Calu3 (cell line): Measurements from ENCODE around the gene NTNG2. TPM values are rescaled to one million over a fixed set of nuclear protein-coding genes. Genes with fewer than 3 reads are reported as not detected.

Experiments
- BruUV-seq: library from RNA; stranded (reverse); fragments of 400-500 nt; replicated peaks from 2 replicates; lab custom pipeline; 2021; lab: Mats Ljungman, UMichigan
- CTCF ChIA-PET: fragments of 300-600 bp; sonication (Branson Sonifier 250); formaldehyde crosslinking; loops from one replicate; lab custom pipeline; 2022; ENCODE audit warnings: antibody characterized with exemption; lab: Charles Lee
- DNase-seq: peaks from one replicate; pipeline ENCODE4 v3.0.0; 2022
- H3K27ac Mint-ChIP-seq: one replicate; pipeline ENCODE4 v1.8.0; 2022; ENCODE audit warnings: mixed read lengths; ENCODE audit not compliant: unreplicated experiment
- H3K27me3 Mint-ChIP-seq: one replicate; pipeline ENCODE4 v1.8.0; 2022; ENCODE audit warnings: mixed read lengths; ENCODE audit not compliant: unreplicated experiment
- H3K36me3 Mint-ChIP-seq: one replicate; pipeline ENCODE4 v1.8.0; 2022; ENCODE audit warnings: mild to moderate bottlenecking, moderate library complexity, mixed read lengths; ENCODE audit not compliant: insufficient read depth, unreplicated experiment
- H3K4me1 Mint-ChIP-seq: one replicate; pipeline ENCODE4 v1.8.0; 2022; ENCODE audit warnings: mild to moderate bottlenecking, low read depth, mixed read lengths; ENCODE audit not compliant: unreplicated experiment
- H3K4me3 Mint-ChIP-seq: one replicate; pipeline ENCODE4 v1.8.0; 2022; ENCODE audit warnings: mild to moderate bottlenecking, low read depth, moderate library complexity, mixed read lengths; ENCODE audit not compliant: unreplicated experiment
- H3K9me3 Mint-ChIP-seq: one replicate; pipeline ENCODE4 v1.8.0; 2022; ENCODE audit warnings: low read depth, mixed read lengths; ENCODE audit not compliant: unreplicated experiment
- intact Hi-C: fragments of 100-400 bp; cut with micrococcal nuclease; formaldehyde crosslinking; loops from one replicate; pipeline ENCODE4 v1.10.0; 2022; ENCODE audit not compliant: unreplicated experiment
- total RNA-seq: library from RNA; stranded (reverse); gene quantifications from 2 replicates; pipeline ENCODE4 v1.2.3, GENCODE V29; 2022
- TF ChIP-seq, protein P1 (sequence below): fragments of 200-600 bp; IDR thresholded peaks from one replicate; pipeline ENCODE4 v1.8.0; 2022; ENCODE audit warnings: antibody characterized with exemption; ENCODE audit not compliant: unreplicated experiment

The NTNG2 gene
- total RNA-seq, 1 experiment from 2014 or later, result not detected

- Mint-ChIP-seq H3K9me3 (no peaks in the 10 kb centered on the region), H3K36me3 (peaks cover 4% of the 10 kb centered on the region), H3K27me3 (peaks cover 89% of the 10 kb centered on the region), H3K4me1 (no peaks in the 10 kb centered on the region), H3K4me3 (no peak overlapping the region), H3K27ac (no peak overlapping the region)
- TF ChIP-seq, protein P1, sequence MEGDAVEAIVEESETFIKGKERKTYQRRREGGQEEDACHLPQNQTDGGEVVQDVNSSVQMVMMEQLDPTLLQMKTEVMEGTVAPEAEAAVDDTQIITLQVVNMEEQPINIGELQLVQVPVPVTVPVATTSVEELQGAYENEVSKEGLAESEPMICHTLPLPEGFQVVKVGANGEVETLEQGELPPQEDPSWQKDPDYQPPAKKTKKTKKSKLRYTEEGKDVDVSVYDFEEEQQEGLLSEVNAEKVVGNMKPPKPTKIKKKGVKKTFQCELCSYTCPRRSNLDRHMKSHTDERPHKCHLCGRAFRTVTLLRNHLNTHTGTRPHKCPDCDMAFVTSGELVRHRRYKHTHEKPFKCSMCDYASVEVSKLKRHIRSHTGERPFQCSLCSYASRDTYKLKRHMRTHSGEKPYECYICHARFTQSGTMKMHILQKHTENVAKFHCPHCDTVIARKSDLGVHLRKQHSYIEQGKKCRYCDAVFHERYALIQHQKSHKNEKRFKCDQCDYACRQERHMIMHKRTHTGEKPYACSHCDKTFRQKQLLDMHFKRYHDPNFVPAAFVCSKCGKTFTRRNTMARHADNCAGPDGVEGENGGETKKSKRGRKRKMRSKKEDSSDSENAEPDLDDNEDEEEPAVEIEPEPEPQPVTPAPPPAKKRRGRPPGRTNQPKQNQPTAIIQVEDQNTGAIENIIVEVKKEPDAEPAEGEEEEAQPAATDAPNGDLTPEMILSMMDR, result no peak
- DNase-seq, result no peak
- CTCF ChIA-PET, result no interaction called here
- intact Hi-C loops, result no loop called here
- no TSS peak for BruUV-seq
Observed at GRCh38 chr9:132143359-132143758, 18.5 kb upstream of the NTNG2 start.

- Mint-ChIP-seq H3K4me1 (no peaks in the 10 kb centered on the region), H3K36me3 (peaks cover 5% of the 10 kb centered on the region), H3K4me3 (no peak overlapping the region), H3K27me3 (peaks cover 89% of the 10 kb centered on the region), H3K9me3 (no peaks in the 10 kb centered on the region), H3K27ac (no peak overlapping the region)
- DNase-seq, result no peak
- BruUV-seq, result no TSS peak
- TF ChIP-seq, protein P1, result no peak
- CTCF ChIA-PET, result no interaction called here
- intact Hi-C loops, result no loop called here
Observed at GRCh38 chr9:132144708-132145365, 17.0 kb upstream of the NTNG2 start.

DNA sequence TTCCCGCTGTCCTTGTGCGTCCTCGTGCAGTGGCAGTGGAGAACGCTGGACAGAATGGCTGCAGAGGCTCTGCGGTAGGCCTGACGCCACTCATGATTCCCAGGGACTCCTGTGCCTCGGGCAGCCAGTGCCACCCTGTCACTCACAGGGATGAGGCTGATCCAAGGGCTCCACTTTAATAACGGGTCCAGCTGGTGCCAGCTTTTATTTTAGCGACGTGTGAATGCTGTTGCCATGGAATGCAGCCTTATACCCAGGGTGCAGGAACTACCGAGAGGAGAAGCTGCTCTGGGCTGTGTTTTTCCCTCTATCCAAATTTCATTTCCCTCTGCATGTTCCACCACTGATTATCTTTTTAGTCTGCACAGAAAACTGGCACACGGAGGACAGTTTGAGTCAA is 15.8 kb upstream of the NTNG2 start:
- DNase-seq, result no peak
- BruUV-seq, result no TSS peak
- Mint-ChIP-seq H3K4me3 (no peak overlapping the region), H3K27ac (no peak overlapping the region), H3K4me1 (no peaks in the 10 kb centered on the region), H3K36me3 (peaks cover 5% of the 10 kb centered on the region), H3K27me3 (peaks cover 85% of the 10 kb centered on the region), H3K9me3 (no peaks in the 10 kb centered on the region)
- CTCF ChIA-PET, result no interaction called here
- TF ChIP-seq, protein P1, result no peak
- intact Hi-C loops, result no loop called here

DNA sequence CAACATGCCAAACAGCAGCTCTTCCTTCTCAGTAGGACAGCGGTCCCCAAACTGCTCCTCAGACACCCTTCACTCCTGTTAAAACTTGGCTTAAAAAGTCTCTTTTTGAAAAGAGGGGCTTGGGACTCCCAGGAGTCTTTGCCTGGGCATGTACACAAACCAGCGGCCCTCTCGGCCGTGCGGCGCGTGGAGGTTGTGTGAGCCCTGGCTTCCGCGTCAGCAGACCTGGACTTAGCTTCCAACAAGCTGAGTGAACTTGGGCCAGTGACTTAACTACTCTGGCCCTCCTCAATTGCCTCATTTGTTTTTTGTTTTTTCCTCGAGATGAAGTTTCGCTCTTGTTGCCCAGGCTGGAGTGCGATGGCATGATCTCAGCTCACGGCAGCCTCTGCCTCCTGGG is 15.3 kb upstream of the NTNG2 start:
- no peak overlapping the region for H3K27ac Mint-ChIP-seq
- H3K27me3 Mint-ChIP-seq, result peaks cover 85% of the 10 kb centered on the region

More for the DNA sequence above, 15.3 kb upstream of the NTNG2 start:
- no TSS peak for BruUV-seq
- H3K4me1 Mint-ChIP-seq, result no peaks in the 10 kb centered on the region
- H3K9me3 Mint-ChIP-seq, result no peaks in the 10 kb centered on the region
- intact Hi-C loops, result no loop called here
- CTCF ChIA-PET, result no interaction called here
- DNase-seq, result no peak
- peaks cover 5% of the 10 kb centered on the region for H3K36me3 Mint-ChIP-seq
- H3K4me3 Mint-ChIP-seq, result no peak overlapping the region
- TF ChIP-seq, protein P1, result no peak
